Activated CD4-positive, alpha-beta T cell treated with anti-CD3 and anti-CD28 coated beads, Interleukin-2, amount 50 U/mL, for 1 hour (primary cell): ENCODE measurements around the gene NXNL1.

Experiments used
- DNase-seq: peaks from one replicate; pipeline ENCODE4 v3.0.0-alpha.2; 2020

Gene NXNL1

DNA sequence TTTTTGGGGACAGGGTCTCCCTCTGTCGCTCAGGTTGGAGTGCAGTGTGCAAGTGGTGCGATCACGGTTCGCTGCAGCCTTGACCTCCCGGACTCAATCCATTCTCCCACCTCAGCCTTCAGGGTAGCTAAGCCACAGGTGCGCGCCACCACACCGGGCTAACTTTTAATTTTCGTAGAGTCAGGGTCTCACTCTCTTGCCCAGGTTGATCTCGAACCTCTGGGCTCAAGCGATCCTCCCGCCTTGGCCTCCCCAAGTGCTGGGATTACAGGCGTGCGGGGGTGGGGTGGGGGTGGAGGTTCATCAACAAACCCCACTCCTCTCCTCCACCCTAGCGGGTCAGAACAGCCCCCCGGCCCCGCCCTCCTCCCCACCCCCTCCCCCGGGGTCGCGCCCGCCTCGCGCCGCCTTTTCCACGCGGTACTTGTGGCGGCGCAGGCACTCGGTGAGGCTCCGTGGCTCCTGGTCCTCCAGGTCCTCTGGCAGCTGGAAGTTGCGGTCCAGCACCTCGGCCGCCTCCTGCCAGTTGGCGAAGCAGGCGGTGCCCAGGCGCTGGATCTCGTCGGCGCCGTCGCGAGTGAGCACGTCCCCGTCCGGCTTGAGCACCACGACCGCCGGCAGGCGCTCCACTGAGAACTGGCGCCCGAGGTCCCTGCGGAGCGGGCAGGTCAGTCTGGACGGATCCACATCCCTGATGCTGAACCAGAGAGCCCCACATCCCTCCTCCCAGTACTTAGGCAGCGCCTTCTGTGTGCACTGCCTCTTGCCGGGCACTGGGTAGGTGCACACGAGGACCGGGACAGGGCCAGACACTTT lies 5.2 kb downstream of the NXNL1 start:
- DNase-seq = no peak

- DNase-seq = no peak
These were observed 6.1 kb downstream of the NXNL1 start for GRCh38 chr19:17454576-17455071.

DNA sequence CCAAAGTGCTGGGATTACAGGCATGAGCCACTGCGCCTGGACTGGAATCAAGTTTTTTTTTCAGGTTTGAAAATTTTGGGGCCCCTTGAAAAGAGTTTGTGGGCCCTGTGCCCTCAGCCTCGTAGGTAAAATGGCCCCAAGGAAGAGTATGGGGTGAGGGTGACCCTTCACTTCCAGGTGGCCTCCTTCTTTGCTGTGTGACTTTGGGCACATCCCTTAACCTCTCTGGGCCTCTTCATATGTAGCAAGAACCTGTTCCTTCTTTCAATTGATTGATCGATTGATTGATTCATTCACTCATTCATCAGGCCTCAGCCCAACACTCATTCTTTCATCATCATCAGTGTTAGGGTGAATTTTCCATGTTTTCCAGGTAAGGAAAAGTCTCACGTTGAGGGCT lies 8.9 kb downstream of the NXNL1 start:
- DNase-seq = no peak

DNA sequence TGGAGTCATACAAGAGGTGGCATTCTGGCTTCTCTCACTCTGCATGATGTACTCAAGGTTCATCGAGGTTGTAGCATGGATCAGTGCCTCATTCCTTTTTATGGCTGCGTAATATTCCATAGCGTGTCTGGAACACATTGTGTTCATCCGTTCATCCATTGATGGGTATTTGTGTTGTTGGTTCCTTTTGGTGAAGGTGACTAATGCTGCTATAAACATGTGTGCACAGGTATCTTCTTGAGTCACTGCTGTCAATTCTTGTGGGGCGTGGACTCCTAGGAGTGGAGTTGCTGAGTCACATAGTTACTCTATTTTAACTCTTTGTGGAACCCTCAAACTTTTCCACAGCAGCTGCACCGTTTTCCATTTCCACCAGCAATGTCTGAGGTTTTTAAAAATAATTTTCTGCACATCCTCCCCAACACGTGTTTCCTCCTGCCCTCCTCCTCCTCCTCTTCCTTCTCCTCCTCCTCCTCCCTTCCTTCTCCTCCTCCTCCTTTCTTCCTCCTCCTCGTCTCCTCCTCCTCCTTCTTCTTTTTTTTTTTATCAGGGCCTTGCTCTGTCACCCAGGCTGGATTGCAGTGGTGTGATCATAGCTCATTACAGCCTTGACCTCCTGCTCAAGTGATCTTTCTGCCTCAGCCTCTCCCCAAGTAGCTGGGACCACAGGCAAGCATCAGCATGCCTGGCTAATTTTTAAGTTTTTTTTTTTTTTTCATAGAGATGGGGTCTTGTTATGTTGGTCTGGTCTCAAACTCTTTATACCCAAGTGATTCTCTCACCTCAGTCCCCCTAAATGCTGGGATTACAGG lies 10.3 kb downstream of the NXNL1 start:
- no peak for DNase-seq

DNA sequence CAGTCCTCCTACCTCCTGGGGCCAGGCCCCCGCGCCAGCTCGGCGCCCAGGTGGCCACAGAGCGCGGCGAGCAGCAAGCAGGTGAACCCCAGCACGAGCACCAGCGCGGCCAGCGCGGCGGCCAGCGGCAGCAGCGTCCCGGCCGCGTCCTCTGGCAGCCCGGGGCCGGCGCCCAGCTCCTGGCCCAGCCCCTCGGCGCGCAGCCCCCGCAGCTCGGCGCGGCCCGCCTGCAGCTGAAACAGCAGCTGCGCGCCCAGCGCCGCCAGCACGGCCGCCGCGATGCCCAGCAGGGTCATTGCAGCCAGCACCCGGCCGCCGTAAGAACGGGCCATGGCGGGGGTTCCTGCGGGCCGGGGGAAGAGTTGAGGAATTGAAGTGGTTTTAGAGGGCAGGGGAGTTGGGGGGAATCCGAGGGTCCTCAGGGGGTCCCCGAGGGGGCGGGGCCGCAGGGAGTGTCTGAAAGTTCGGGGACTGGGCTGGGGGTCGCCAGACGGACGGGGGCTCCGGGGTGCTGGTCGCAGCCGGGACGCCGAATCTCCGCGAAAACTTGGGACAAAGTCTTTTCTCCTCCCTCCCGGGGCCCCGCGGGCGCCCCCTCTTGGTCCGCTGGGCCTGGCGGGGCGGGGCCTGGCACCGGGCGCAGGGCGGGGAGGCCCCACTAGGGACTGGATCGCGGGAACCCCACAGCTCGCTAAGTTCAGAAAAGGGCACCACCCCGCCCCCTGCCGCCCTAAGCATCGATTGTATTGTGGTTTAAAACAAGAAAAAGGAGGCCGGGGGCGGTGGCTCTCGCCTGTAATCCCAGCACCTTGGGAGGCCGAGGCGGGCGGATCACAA lies 12.4 kb downstream of the NXNL1 start, which contains the start of gene TMEM221:
TMEM221 (minus strand) TSS at position 538 of the 837 bp plus-strand sequence; CDS start at position 332, 206 bp downstream.
- peak; percentile 56 for DNase-seq

- DNase-seq = no peak
These were observed 13.0 kb downstream of the NXNL1 start for GRCh38 chr19:17447704-17448130.

DNA sequence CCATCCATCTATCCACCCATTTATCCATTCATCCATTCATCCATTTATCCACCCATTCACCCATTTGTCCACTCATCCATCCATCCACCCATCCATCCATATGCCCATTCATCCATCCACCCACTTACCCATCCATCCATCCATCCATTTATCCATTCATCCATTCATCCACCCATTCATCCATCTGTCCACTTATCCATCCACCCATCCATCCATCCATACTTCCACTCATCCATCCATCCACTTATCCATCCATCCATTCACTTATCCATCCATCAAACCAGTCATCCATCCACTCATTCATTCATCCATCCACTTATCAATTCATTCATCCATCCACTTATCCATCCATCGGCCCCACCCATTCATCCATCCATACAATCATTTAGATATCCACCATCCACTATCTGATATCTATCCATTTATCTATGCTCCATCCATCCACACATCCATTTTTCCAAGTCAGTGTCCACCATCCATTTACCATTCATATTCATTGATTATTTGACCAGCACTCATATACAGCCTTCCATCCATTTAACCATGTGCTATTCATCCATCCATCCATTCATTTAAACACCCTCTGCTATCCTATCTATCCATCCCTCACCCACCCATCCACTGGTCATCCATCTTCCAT lies 15.1 kb downstream of the NXNL1 start:
- no peak for DNase-seq

DNA sequence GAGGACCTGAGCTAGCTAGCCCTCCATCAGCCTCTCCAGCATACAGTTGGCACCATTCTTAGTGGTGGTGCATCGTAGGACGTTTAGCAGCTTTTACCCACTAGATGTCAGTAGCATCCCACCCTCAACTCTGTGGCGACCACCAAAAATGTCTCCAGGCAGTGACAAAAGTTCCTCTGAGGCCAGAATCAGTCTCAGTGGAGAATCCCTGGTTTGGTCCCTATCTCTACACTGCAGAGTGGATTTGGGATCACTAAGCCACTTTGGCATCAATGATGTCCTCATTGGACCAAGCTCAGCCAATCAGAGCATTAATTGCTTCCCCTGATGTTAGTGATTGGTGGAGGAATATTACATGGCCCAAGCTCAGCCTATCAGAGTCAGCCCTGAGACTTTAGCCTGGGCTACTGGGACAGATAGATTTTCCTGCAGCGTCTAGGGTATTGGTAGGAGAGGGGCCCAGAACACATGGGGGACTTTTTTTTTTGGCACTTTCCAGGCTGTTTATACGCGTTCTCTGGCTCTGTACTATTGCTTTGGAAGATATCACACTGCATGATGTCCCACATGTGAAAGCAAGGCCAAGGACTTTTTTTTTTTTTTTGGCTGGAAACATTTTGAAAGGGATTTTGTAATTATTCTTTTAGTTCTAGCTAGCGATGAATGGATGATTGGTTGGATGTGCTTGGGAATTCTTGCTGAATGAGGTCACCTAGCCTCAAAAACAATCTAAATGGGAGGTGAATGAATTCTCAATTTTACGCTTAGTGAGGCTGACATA lies 19.3 kb downstream of the NXNL1 start:
- DNase-seq = no peak

- DNase-seq = no peak
These were observed 23.9 kb downstream of the NXNL1 start for GRCh38 chr19:17436874-17437267.

DNA sequence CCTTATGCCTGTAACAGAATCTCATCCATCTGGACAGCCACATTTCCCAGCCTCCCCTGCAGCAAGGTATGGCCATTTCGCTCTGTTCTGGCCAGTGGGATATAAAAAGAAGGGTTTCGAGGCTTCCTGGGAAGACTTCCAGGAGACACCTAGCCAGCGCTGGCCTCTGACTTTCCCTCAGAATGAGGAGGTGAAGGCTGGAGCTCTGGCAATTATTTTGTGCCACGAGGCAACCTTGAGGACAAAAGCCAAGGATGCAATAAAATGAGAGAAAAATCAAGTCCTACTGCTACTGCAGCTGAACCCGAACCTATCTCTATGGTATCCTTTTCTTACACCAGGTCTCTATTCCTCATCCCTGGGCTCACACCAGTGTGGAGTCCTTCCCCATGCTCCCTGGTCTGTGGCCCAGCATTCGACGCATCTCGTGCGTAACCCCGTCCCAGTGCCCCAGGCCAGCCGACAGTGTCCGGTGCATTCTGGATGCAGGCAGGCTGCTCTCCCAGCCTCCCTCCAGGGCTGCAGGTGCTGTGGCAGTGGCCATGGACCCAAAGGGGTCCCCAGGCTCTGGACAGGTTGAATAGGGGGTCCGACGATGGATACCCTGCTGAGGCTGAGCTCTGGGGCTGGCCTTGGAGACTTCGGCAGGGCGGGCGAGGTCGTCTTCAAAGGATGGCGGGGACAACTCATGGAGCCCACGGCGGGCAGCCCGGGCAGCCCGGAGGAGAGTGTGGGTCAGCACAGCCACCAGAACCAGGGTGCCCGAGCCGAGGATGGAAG lies 24.4 kb downstream of the NXNL1 start:
- DNase-seq = no peak

DNA sequence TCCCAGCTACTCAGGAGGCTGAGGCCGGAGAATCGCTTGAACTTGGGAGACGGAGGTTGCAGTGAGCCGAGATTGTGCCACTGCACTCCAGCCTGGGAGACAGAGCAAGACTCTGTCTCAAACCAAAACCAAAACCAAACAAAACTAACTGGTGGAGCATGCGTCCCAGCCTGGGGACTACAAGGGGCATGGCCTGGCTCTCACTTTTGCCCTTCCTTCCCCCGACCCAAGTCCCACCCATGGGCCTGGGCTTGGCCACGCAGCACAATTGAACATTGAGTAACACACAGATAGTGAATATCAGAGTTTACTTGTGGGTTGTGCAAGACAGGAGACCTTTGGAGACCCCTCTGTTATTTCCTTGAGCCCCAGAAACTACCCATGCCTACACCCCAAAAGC lies 25.5 kb downstream of the NXNL1 start:
- DNase-seq = no peak

- DNase-seq = no peak
These were observed 29.3 kb downstream of the NXNL1 start for GRCh38 chr19:17431417-17431816.

DNA sequence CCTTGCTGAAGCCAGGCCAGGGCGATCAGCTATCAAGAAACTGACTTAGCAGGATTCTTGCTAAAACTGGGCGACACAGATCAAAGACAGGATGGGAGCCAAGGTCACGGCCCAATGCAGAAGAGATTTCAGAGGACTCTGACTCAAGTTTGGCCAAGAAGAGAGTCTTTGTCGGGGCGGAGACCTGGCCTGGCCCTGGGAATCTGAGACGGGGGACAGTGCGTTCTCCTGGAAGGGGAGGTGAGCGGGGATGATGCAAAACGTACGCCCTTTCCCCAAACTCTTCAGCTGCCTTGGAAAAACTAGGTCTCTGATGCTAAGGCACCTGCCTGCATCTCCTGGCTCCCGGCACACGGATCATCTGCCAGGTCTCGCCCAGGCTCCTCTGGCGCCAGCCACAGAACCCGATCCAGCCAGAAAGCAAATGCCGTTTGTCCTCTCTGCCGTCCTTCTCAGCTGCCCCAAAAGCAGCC lies 31.0 kb downstream of the NXNL1 start:
- no peak for DNase-seq

- no peak for DNase-seq
These were observed 35.9 kb downstream of the NXNL1 start for GRCh38 chr19:17424743-17425365.

DNA sequence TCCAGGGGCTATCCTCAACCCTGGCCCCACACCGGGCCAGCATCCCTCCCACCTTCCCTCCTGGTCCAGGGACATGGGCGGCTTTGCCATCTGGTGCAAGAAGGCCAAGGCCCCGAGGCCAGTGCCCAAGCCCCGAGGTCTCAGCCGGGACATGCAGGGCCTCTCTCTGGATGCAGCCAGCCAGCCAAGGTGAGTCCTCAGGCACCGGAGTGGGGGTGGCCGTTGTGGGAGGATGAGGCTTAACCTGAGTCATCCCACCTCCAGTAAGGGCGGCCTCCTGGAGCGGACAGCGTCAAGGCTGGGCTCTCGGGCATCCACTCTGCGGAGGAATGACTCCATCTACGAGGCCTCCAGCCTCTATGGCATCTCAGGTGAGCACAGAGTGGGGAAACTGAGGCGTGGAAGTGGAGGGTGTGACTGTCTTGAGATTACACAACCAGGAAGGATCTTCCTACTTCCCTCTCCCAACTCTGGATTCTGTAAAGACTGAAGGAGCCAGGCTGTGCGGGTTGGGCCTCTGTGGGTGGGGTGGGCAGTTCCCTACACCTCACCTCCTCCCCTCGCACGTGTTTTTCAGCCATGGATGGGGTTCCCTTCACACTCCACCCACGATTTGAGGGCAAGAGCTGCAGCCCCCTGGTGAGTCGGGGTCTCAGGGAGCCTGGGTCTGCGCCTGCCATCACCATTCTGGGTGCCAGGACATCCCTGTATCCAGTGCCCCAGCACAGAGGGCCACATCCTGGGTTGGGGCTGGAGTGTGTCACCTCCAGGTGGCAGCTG lies 37.1 kb downstream of the NXNL1 start:
- no peak for DNase-seq

DNA sequence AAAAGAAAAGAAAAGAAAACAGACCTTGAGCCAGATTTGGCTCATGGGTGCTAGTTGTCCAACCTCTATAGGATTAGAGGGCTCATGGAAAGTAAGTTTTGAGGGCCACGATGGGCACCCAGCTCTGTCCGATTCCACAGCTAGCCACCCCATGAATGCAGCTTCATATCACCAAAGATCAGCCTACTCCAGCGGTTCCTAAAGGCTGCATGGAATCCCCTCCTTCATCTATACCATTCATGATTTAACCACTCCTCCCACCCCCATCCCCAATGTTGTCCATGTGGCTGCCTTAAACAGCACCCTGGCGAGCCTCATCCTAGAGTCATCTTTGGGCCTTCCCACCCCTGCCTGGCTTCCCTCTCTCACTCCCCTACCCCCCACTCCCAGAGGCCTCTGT lies 38.8 kb downstream of the NXNL1 start:
- DNase-seq = no peak

DNA sequence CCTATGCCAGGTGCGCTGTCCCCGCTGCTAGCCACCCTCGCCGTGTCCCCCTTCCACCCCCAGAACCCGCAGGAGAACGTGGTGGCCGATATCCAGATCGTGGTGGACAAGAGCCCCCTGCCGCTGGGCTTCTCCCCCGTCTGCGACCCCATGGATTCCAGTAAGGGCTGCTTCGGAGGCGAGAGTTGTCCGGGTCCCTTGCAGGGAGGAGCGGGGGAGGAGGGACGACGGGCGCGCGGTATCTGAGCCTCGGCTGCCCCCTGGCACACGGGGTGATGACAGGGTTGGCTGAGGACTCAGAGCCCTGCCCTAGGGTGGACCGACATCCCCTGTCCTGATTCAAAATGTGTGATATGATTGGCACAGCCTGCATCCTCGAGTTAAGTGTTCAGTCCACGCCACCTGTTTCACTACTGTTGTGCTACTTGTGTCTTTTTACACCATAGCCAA lies 40.2 kb downstream of the NXNL1 start:
- peak; percentile 9 for DNase-seq

DNA sequence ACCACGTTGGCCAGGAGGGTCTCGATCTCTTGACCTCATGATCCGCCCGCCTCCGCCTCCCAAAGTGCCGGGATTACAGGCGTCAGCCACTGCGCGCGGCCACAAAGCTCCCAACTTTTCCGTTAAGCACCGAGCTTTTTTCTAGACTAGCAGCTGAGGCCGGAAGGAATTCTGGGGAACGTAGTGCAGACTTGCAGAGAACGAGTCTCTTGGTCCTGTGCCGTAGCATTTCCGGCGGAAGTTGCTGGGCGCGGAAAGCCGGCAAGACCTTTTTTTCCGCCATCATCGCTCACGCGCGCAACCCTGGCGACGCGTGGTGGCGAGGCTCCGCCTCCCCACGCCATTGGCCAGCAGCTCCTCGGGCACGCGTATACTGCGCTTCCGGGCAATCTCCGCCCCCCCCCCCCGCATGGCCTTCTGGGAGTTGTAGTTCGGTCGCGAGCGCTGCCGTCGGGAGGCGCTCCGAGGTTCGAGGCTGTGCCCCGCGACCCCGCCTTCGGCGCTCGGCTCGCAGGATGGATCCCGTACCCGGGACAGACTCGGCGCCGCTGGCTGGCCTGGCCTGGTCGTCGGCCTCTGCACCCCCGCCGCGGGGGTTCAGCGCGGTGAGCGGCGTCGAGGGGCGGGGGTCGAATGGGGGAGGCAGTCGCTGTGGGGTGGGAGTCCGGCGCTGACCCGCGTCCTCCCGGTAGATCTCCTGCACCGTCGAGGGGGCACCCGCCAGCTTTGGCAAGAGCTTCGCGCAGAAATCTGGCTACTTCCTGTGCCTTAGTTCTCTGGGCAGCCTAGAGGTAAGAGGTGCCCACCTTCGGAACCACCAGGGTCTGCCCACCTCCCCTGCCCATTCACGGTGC lies 40.9 kb downstream of the NXNL1 start, which contains the start of gene MVB12A:
MVB12A (plus strand) TSS at position 427 of the 854 bp plus-strand sequence; CDS start at position 516, 89 bp downstream.
- peak; percentile 94 for DNase-seq
